Measurements from ENCODE around the gene APBB1IP.

DNA sequence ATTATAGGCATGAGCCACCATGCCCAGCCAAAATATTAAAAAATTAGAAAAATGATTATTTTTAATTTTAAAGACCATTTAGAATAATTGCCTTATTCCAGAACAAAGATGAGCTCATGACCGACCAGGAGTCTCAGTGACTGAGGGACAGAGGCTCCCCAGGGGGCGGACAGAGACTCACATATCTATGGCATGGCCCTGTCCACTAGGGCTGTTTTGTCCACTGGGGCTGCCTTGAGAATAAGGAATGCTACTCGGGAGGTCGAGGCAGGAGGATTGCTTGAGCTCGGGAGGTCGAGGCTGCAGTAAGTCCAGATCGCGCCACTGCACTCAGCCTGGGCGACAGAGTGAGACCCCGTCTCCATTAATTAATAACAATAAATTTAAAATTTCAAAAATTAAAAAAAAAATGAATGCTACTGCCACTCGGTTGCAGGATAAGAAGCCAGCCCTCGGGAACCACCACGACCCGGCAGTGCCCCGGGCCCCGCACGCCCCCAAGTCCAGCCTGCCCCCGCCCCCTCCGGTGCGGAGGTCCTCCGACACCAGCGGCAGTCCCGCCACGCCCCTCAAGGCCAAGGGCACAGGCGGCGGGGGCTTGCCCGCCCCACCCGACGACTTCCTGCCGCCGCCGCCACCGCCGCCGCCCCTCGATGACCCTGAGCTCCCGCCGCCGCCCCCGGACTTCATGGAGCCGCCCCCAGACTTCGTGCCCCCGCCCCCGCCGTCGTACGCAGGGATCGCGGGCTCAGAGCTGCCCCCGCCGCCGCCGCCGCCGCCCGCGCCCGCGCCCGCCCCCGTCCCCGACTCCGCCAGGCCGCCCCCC, 128.6 kb downstream of the APBB1IP start:
- TF ChIP-seq, protein P1, sequence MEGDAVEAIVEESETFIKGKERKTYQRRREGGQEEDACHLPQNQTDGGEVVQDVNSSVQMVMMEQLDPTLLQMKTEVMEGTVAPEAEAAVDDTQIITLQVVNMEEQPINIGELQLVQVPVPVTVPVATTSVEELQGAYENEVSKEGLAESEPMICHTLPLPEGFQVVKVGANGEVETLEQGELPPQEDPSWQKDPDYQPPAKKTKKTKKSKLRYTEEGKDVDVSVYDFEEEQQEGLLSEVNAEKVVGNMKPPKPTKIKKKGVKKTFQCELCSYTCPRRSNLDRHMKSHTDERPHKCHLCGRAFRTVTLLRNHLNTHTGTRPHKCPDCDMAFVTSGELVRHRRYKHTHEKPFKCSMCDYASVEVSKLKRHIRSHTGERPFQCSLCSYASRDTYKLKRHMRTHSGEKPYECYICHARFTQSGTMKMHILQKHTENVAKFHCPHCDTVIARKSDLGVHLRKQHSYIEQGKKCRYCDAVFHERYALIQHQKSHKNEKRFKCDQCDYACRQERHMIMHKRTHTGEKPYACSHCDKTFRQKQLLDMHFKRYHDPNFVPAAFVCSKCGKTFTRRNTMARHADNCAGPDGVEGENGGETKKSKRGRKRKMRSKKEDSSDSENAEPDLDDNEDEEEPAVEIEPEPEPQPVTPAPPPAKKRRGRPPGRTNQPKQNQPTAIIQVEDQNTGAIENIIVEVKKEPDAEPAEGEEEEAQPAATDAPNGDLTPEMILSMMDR (IDR thresholded peaks at IDR 0.05; ENCODE audit: low read depth, low read length) = no peak
- TF ChIP-seq, protein P2, sequence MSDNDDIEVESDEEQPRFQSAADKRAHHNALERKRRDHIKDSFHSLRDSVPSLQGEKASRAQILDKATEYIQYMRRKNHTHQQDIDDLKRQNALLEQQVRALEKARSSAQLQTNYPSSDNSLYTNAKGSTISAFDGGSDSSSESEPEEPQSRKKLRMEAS (IDR thresholded peaks at IDR 0.05; ENCODE audit: low read depth, low read length) = no peak
